ENCODE data around the gene METTL8.

The METTL8 gene

GRCh38 chr2:171325886-171326585 is 107.8 kb downstream of the METTL8 start:
- in situ Hi-C loops (cut with HindIII; ENCODE audit: low pct_ligation_motif_present, low sequenced_read_pairs): no loop called here
- Histone ChIP-seq H3K27me3 (replicated peaks) (no peaks in the 10 kb centered on the region), H3K27ac (no peak overlapping the region), H3K4me3 (ENCODE audit: low read depth, low read length) (no peak overlapping the region), H3K36me3 (replicated peaks) (no peaks in the 10 kb centered on the region)
- TF ChIP-seq CTCF (IDR thresholded peaks at IDR 0.05; ENCODE audit: low read depth, low read length, missing control alignments): no peak
- no peak for DNase-seq

- no peak overlapping the region for H3K27ac ChIP-seq
- no peaks in the 10 kb centered on the region for H3K36me3 ChIP-seq (replicated peaks)
- H3K4me3 ChIP-seq (ENCODE audit: low read depth, low read length): no peak overlapping the region
- DNase-seq: no peak
- TF ChIP-seq CTCF (IDR thresholded peaks at IDR 0.05; ENCODE audit: low read depth, low read length, missing control alignments): no peak
- H3K27me3 ChIP-seq (replicated peaks): no peaks in the 10 kb centered on the region
- in situ Hi-C loops (cut with HindIII; ENCODE audit: low pct_ligation_motif_present, low sequenced_read_pairs): no loop called here
Observed at GRCh38 chr2:171323971-171324528, 109.7 kb downstream of the METTL8 start.

GRCh38 chr2:171322928-171323327 is 110.9 kb downstream of the METTL8 start:
- Histone ChIP-seq H3K27ac (no peak overlapping the region), H3K36me3 (replicated peaks) (no peaks in the 10 kb centered on the region), H3K27me3 (replicated peaks) (no peaks in the 10 kb centered on the region), H3K4me3 (ENCODE audit: low read depth, low read length) (no peak overlapping the region)
- TF ChIP-seq CTCF (IDR thresholded peaks at IDR 0.05; ENCODE audit: low read depth, low read length, missing control alignments): no peak
- in situ Hi-C loops (cut with HindIII; ENCODE audit: low pct_ligation_motif_present, low sequenced_read_pairs): no loop called here
- DNase-seq: no peak

GRCh38 chr2:171320731-171321130 is 113.1 kb downstream of the METTL8 start:
- Histone ChIP-seq H3K27me3 (replicated peaks) (no peaks in the 10 kb centered on the region), H3K27ac (no peak overlapping the region), H3K36me3 (replicated peaks) (no peaks in the 10 kb centered on the region), H3K4me3 (ENCODE audit: low read depth, low read length) (no peak overlapping the region)
- no peak for TF ChIP-seq CTCF (IDR thresholded peaks at IDR 0.05; ENCODE audit: low read depth, low read length, missing control alignments)
- in situ Hi-C loops (cut with HindIII; ENCODE audit: low pct_ligation_motif_present, low sequenced_read_pairs): no loop called here
- no peak for DNase-seq

GRCh38 chr2:171320208-171320621 is 113.6 kb downstream of the METTL8 start:
- in situ Hi-C loops (cut with HindIII; ENCODE audit: low pct_ligation_motif_present, low sequenced_read_pairs): no loop called here
- no peak for DNase-seq
- TF ChIP-seq CTCF (IDR thresholded peaks at IDR 0.05; ENCODE audit: low read depth, low read length, missing control alignments): no peak
- no peak overlapping the region for H3K27ac ChIP-seq
- H3K4me3 ChIP-seq (ENCODE audit: low read depth, low read length): no peak overlapping the region
- no peaks in the 10 kb centered on the region for H3K27me3 ChIP-seq (replicated peaks)
- no peaks in the 10 kb centered on the region for H3K36me3 ChIP-seq (replicated peaks)
